MM.1S (cell line): Measurements from ENCODE around the gene BBS5.

ENCODE experiments used
- DNase-seq: peaks from one replicate; pipeline ENCODE4 v3.0.0-alpha.2; 2015
- H2AFZ ChIP-seq: fragments of 300-600 bp; sonication (generic); 2 replicates; pipeline ENCODE4 v1.6.0; 2016; ENCODE audit warnings: antibody characterized with exemption, low read length
- H3F3A ChIP-seq: fragments of 300-600 bp; sonication (generic); 2 replicates; pipeline ENCODE4 v1.6.1; 2016; ENCODE audit warnings: mild to moderate bottlenecking, antibody characterized with exemption, low read length, moderate library complexity, mixed read lengths; ENCODE audit not compliant: insufficient read depth
- H3K27ac ChIP-seq: fragments of 300-600 bp; sonication (generic); 2 replicates; pipeline ENCODE4 v1.5.1; 2016; ENCODE audit warnings: mild to moderate bottlenecking, low read length
- H3K27me3 ChIP-seq: fragments of 300-600 bp; sonication (generic); replicated peaks from 2 replicates; pipeline ENCODE4 v1.6.0; 2016; ENCODE audit warnings: low read length; ENCODE audit not compliant: insufficient read depth
- H3K36me3 ChIP-seq: fragments of 300-600 bp; sonication (generic); replicated peaks from 2 replicates; pipeline ENCODE4 v1.6.1; 2016; ENCODE audit warnings: mild to moderate bottlenecking, low read length, mixed read lengths; ENCODE audit not compliant: insufficient read depth
- H3K4me1 ChIP-seq: fragments of 300-600 bp; sonication (generic); 2 replicates; pipeline ENCODE4 v1.6.1; 2016; ENCODE audit warnings: low read length, mixed read lengths
- H3K4me2 ChIP-seq: fragments of 300-600 bp; sonication (generic); 2 replicates; pipeline ENCODE4 v1.6.0; 2016; ENCODE audit warnings: low read depth, low read length
- H3K4me3 ChIP-seq: fragments of 300-600 bp; sonication (generic); 2 replicates; pipeline ENCODE4 v1.5.1; 2016; ENCODE audit warnings: low read length, mixed read lengths
- H3K79me2 ChIP-seq: fragments of 300-600 bp; sonication (generic); 2 replicates; pipeline ENCODE4 v1.6.1; 2016; ENCODE audit warnings: mixed run types, low read length, mixed read lengths
- H3K9ac ChIP-seq: fragments of 300-600 bp; sonication (generic); 2 replicates; pipeline ENCODE4 v1.6.1; 2016; ENCODE audit warnings: low read length, mixed read lengths
- H3K9me2 ChIP-seq: fragments of 300-600 bp; sonication (generic); replicated peaks from 2 replicates; pipeline ENCODE4 v1.6.1; 2016; ENCODE audit warnings: mild to moderate bottlenecking, low read length, mixed read lengths; ENCODE audit not compliant: insufficient read depth
- H3K9me3 ChIP-seq: fragments of 300-600 bp; sonication (generic); replicated peaks from 2 replicates; pipeline ENCODE4 v1.6.1; 2016; ENCODE audit warnings: mild to moderate bottlenecking, low read length, mixed read lengths; ENCODE audit not compliant: insufficient read depth
- H4K20me1 ChIP-seq: fragments of 300-600 bp; sonication (generic); 2 replicates; pipeline ENCODE4 v1.6.1; 2016; ENCODE audit warnings: mild to moderate bottlenecking, low read length, moderate library complexity, mixed read lengths; ENCODE audit not compliant: insufficient read depth
- CTCF ChIP-seq: fragments of 300-600 bp; sonication (generic); IDR thresholded peaks from 2 replicates; pipeline ENCODE4 v1.5.1; 2016; ENCODE audit warnings: antibody characterized with exemption, low read length, mixed read lengths
- EZH2 ChIP-seq: fragments of 300-600 bp; sonication (generic); optimal IDR thresholded peaks from 2 replicates; pipeline ENCODE3; 2017; ENCODE audit warnings: low read depth, mild to moderate bottlenecking, antibody characterized with exemption, low read length, mixed read lengths
- EZH2phosphoT487 ChIP-seq: fragments of 300-600 bp; sonication (generic); IDR thresholded peaks from 2 replicates; pipeline ENCODE4 v1.6.1; 2018; ENCODE audit warnings: antibody characterized with exemption, low read length

Gene BBS5

GRCh38 chr2:169464466-169464865, 14.8 kb upstream of the BBS5 start:
- no peak overlapping the region for H2AFZ ChIP-seq
- no peaks in the 10 kb centered on the region for H3K36me3 ChIP-seq
- TF ChIP-seq CTCF (no peak), EZH2 (no peak), EZH2phosphoT487 (no peak)
- H3K4me2 ChIP-seq, result no peak overlapping the region
- no peaks in the 10 kb centered on the region for H3K9me3 ChIP-seq
- no peaks in the 10 kb centered on the region for H3F3A ChIP-seq
- no peaks in the 10 kb centered on the region for H3K27me3 ChIP-seq
- H3K79me2 ChIP-seq, result no peaks in the 10 kb centered on the region
- H3K27ac ChIP-seq, result no peak overlapping the region
- DNase-seq, result no peak
- no peaks in the 10 kb centered on the region for H3K4me1 ChIP-seq
- no peak overlapping the region for H3K9ac ChIP-seq
- H3K4me3 ChIP-seq, result no peak overlapping the region
- no peaks in the 10 kb centered on the region for H4K20me1 ChIP-seq
- no peaks in the 10 kb centered on the region for H3K9me2 ChIP-seq

GRCh38 chr2:169464882-169465281, 14.4 kb upstream of the BBS5 start:
- no peak overlapping the region for H3K4me3 ChIP-seq
- no peak overlapping the region for H3K9ac ChIP-seq
- no peaks in the 10 kb centered on the region for H3K9me3 ChIP-seq
- TF ChIP-seq EZH2, result no peak
- no peak for TF ChIP-seq EZH2phosphoT487
- TF ChIP-seq CTCF, result no peak
- no peaks in the 10 kb centered on the region for H3K4me1 ChIP-seq
- no peaks in the 10 kb centered on the region for H3K36me3 ChIP-seq
- no peaks in the 10 kb centered on the region for H3K27me3 ChIP-seq
- H3K27ac ChIP-seq, result no peak overlapping the region
- H3K9me2 ChIP-seq, result no peaks in the 10 kb centered on the region
- no peaks in the 10 kb centered on the region for H3F3A ChIP-seq
- DNase-seq, result no peak
- no peaks in the 10 kb centered on the region for H4K20me1 ChIP-seq
- H3K79me2 ChIP-seq, result no peaks in the 10 kb centered on the region
- no peak overlapping the region for H3K4me2 ChIP-seq
- H2AFZ ChIP-seq, result no peak overlapping the region

GRCh38 chr2:169468841-169469240, 10.5 kb upstream of the BBS5 start:
- no peaks in the 10 kb centered on the region for H3F3A ChIP-seq
- no peaks in the 10 kb centered on the region for H3K4me1 ChIP-seq
- no peak for TF ChIP-seq CTCF
- TF ChIP-seq EZH2phosphoT487, result no peak
- TF ChIP-seq EZH2, result no peak
- DNase-seq, result no peak
- H3K9me3 ChIP-seq, result no peaks in the 10 kb centered on the region
- no peak overlapping the region for H3K4me3 ChIP-seq
- no peak overlapping the region for H3K27ac ChIP-seq
- no peaks in the 10 kb centered on the region for H3K27me3 ChIP-seq
- H4K20me1 ChIP-seq, result no peaks in the 10 kb centered on the region
- H3K4me2 ChIP-seq, result no peak overlapping the region
- no peak overlapping the region for H2AFZ ChIP-seq
- no peaks in the 10 kb centered on the region for H3K9me2 ChIP-seq
- no peaks in the 10 kb centered on the region for H3K36me3 ChIP-seq
- H3K79me2 ChIP-seq, result no peaks in the 10 kb centered on the region
- no peak overlapping the region for H3K9ac ChIP-seq
